Fibroblast of lung (primary cell): ENCODE measurements around the gene ACOXL. TPM values are rescaled to one million over a fixed set of nuclear protein-coding genes. Genes with fewer than 3 reads are reported as not detected.
A peak's percentile ranks its signal among the peaks of the same experiment; 100 is the strongest.

Experiments
- DNase-seq, 2 donors: peaks; one replicate each; pipeline versions ENCODE4 v3.0.0 to v3.0.0-alpha.2; 2010; ENCODE audit warnings: low read depth in 2 of 2
- H2AFZ ChIP-seq: 2 replicates; pipeline ENCODE4 v1.5.1; 2012; ENCODE audit warnings: low read length, control low read depth, inconsistent platforms
- H3K27ac ChIP-seq: 2 replicates; pipeline ENCODE4 v1.5.1; 2011; ENCODE audit warnings: low read length, control low read depth; ENCODE audit not compliant: insufficient read depth
- H3K27me3 ChIP-seq: 2 replicates; pipeline ENCODE4 v1.5.1; 2011; ENCODE audit warnings: mild to moderate bottlenecking, low read length; ENCODE audit not compliant: control insufficient read depth, insufficient read depth
- H3K36me3 ChIP-seq: 2 replicates; pipeline ENCODE4 v1.5.1; 2011; ENCODE audit warnings: low read length; ENCODE audit not compliant: control insufficient read depth, insufficient read depth
- H3K4me1 ChIP-seq: 2 replicates; pipeline ENCODE4 v1.5.1; 2011; ENCODE audit warnings: low read length; ENCODE audit not compliant: control insufficient read depth, insufficient read depth; ENCODE audit errors: extremely low read depth
- H3K4me2 ChIP-seq: 2 replicates; pipeline ENCODE4 v1.5.1; 2011; ENCODE audit warnings: low read length, control low read depth; ENCODE audit not compliant: insufficient read depth; ENCODE audit errors: extremely low read depth
- H3K4me3 ChIP-seq, 4 experiments: fragments of 200-600 bp in 1 of 4; sonication (generic) in 1 of 4; replicated peaks in 1 of 4; 2 replicates each; pipeline ENCODE4 v1.5.1; 2011 to 2016; ENCODE audit warnings: low read length in 4 of 4, low read depth in 3 of 4, mild to moderate bottlenecking in 3 of 4, control low read depth in 2 of 4, inconsistent platforms in 1 of 4, mixed read lengths in 1 of 4; ENCODE audit not compliant: insufficient read depth in 1 of 4; ENCODE audit errors: control extremely low read depth in 1 of 4
- H3K79me2 ChIP-seq: 2 replicates; pipeline ENCODE4 v1.5.1; 2012; ENCODE audit warnings: mild to moderate bottlenecking, low read length, inconsistent platforms; ENCODE audit not compliant: control insufficient read depth, insufficient read depth
- H3K9ac ChIP-seq: 2 replicates; pipeline ENCODE4 v1.5.1; 2011; ENCODE audit warnings: mild to moderate bottlenecking, low read length, control low read depth; ENCODE audit not compliant: insufficient read depth
- H3K9me3 ChIP-seq: 2 replicates; pipeline ENCODE4 v1.5.1; 2012; ENCODE audit warnings: low read depth, low read length; ENCODE audit not compliant: control insufficient read depth, insufficient read depth
- H4K20me1 ChIP-seq: 2 replicates; pipeline ENCODE4 v1.5.1; 2011; ENCODE audit warnings: low read length; ENCODE audit not compliant: control insufficient read depth, insufficient read depth; ENCODE audit errors: extremely low read depth
- CTCF ChIP-seq, 2 donors: IDR thresholded peaks in 1 of 2; conservative IDR thresholded peaks in 1 of 2; 1 replicate in 1 of 2; 2 replicates in 1 of 2; pipeline ENCODE4 v1.5.1; 2011 to 2012; ENCODE audit warnings: low read length in 2 of 2, control low read depth in 1 of 2, inconsistent platforms in 1 of 2, low read depth in 1 of 2, mild to moderate bottlenecking in 1 of 2
- EZH2 ChIP-seq: IDR thresholded peaks from 2 replicates; pipeline ENCODE4 v1.5.1; 2012; ENCODE audit warnings: low read length, control low read depth, mild to moderate bottlenecking; ENCODE audit errors: missing control alignments
- polyA plus RNA-seq, 2 donors: library from polyadenylated mRNA; depleted of rRNA in 1 of 2; stranded (reverse) in 1 of 2; unstranded in 1 of 2; fragments of >200 nt; gene quantifications; 2 replicates each; pipeline ENCODE4 v1.2.1, GENCODE V29; 2011 to 2012; ENCODE audit warnings: missing spikeins in 1 of 2
- total RNA-seq: library from RNA; depleted of rRNA; stranded (reverse); fragments of >200 nt; gene quantifications from 2 replicates; pipeline ENCODE4 v1.2.1, GENCODE V29; 2014

The ACOXL gene
- total and polyA plus RNA-seq, 2 donors (not counting 1 experiment from before 2014, with no cell fraction given) = not detected

DNA sequence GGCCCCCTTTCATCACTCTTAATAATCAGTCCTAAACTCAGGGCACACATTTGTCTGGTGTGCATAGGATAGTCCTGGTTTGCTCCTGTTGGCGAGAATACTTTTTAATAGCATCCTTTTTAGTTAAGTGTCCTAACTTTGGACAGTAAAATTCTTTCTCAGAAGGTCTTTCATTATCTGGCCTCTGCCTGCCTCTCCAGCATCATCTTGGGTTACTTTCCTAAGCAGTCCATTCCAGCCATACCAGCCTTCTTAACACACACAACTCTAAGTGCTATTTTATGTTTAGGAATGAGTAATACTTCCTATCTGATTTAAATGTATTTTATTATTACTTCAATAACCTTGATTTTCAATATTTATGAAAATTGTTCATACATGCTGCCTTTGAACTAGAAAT lies 151.0 kb downstream of the ACOXL start:
- TF ChIP-seq CTCF (conservative IDR thresholded peaks at IDR 0.05 in 1 of 2, IDR thresholded peaks at IDR 0.05 in 1 of 2; ENCODE audit: low read depth in 1 of 2, low read length in 2 of 2) (no peak), EZH2 (no peak)
- no peaks in the 10 kb centered on the region for H3K4me1 ChIP-seq
- peak in 1 of 2 donors; percentile 45 for DNase-seq
- no peaks in the 10 kb centered on the region for H3K79me2 ChIP-seq
- no peaks in the 10 kb centered on the region for H3K36me3 ChIP-seq
- H4K20me1 ChIP-seq = no peaks in the 10 kb centered on the region
- no peaks in the 10 kb centered on the region for H3K9me3 ChIP-seq
- no peak overlapping the region for H3K27ac ChIP-seq
- no peaks in the 10 kb centered on the region for H3K27me3 ChIP-seq
- no peak overlapping the region for H3K4me3 ChIP-seq
- no peak overlapping the region for H3K9ac ChIP-seq
- no peak overlapping the region for H2AFZ ChIP-seq
- H3K4me2 ChIP-seq = no peak overlapping the region

DNA sequence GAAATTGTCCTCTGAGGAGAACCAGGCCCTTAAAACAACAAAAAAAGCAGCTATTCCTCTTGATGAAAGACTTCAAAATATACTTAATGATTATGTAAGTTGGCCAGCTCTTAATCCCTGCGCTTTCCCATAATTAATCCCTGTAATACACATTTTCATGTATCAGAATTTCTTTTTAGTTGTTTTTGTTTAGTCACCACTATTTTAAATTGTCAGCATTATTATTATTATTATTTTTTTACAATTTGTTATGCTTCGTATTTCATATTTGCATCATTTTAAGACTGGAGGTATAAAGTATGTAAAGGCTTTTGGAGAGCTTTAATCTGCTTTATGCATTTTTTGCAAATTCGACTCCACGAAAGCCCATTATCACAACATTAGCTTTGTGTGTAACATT lies 152.9 kb downstream of the ACOXL start:
- Histone ChIP-seq H3K9ac (no peak overlapping the region), H3K27ac (no peak overlapping the region), H3K9me3 (no peaks in the 10 kb centered on the region), H2AFZ (no peak overlapping the region), H3K27me3 (no peaks in the 10 kb centered on the region), H4K20me1 (no peaks in the 10 kb centered on the region), H3K4me1 (no peaks in the 10 kb centered on the region), H3K36me3 (no peaks in the 10 kb centered on the region), H3K4me3 (no peak overlapping the region), H3K79me2 (no peaks in the 10 kb centered on the region), H3K4me2 (no peak overlapping the region)
- no peak for TF ChIP-seq EZH2
- no peak for TF ChIP-seq CTCF (conservative IDR thresholded peaks at IDR 0.05 in 1 of 2, IDR thresholded peaks at IDR 0.05 in 1 of 2; ENCODE audit: low read depth in 1 of 2, low read length in 2 of 2)
- DNase-seq = no peak

GRCh38 chr2:110886826-110887573 lies 154.6 kb downstream of the ACOXL start:
- H3K27ac ChIP-seq = no peak overlapping the region

More at GRCh38 chr2:110886826-110887573, 154.6 kb downstream of the ACOXL start:
- no peak for DNase-seq
- TF ChIP-seq CTCF (conservative IDR thresholded peaks at IDR 0.05 in 1 of 2, IDR thresholded peaks at IDR 0.05 in 1 of 2; ENCODE audit: low read depth in 1 of 2, low read length in 2 of 2) (no peak), EZH2 (no peak)
- no peaks in the 10 kb centered on the region for H3K4me1 ChIP-seq
- H3K27me3 ChIP-seq = no peaks in the 10 kb centered on the region
- no peaks in the 10 kb centered on the region for H3K79me2 ChIP-seq
- no peak overlapping the region for H3K4me3 ChIP-seq
- H3K9me3 ChIP-seq = no peaks in the 10 kb centered on the region
- no peak overlapping the region for H3K4me2 ChIP-seq
- H3K9ac ChIP-seq = no peak overlapping the region
- no peaks in the 10 kb centered on the region for H4K20me1 ChIP-seq
- H3K36me3 ChIP-seq = no peaks in the 10 kb centered on the region
- no peak overlapping the region for H2AFZ ChIP-seq
